DOHH2 (cell line): ENCODE data around the gene IMMP1L.

ENCODE experiments used
- EZH2phosphoT487 ChIP-seq: fragments of 200-600 bp; sonication (generic); IDR thresholded peaks from 2 replicates; pipeline ENCODE4 v1.6.1; 2017; ENCODE audit warnings: borderline replicate concordance, mild to moderate bottlenecking, antibody characterized with exemption, low read length, moderate library complexity, mixed read lengths
- TF ChIP-seq, protein P1 (sequence below): fragments of 200-600 bp; sonication (generic); IDR thresholded peaks from one replicate; pipeline ENCODE4 v1.5.1; 2014; ENCODE audit warnings: antibody characterized with exemption, mild to moderate bottlenecking, low read depth, low read length; ENCODE audit not compliant: poor library complexity, severe bottlenecking

DNA sequence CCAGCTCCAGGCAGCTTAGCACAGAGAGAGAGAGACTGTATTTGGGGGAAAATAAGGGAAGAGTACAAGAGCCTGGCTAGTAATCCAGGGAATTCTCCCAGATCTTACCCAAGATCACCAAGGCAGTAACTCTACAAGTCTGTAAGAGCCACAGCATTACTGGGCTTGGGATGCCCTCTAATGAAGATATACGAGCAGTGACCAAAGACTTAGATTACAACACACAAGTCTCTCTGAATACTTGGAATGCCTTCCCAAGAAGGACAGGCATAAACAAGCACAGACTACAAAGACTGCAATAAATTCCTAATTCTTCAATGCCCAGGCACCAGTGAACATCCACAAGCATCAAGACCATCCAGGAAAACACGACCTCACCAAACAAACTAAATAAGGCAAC, 122.0 kb downstream of the IMMP1L start:
- TF ChIP-seq, protein P1, sequence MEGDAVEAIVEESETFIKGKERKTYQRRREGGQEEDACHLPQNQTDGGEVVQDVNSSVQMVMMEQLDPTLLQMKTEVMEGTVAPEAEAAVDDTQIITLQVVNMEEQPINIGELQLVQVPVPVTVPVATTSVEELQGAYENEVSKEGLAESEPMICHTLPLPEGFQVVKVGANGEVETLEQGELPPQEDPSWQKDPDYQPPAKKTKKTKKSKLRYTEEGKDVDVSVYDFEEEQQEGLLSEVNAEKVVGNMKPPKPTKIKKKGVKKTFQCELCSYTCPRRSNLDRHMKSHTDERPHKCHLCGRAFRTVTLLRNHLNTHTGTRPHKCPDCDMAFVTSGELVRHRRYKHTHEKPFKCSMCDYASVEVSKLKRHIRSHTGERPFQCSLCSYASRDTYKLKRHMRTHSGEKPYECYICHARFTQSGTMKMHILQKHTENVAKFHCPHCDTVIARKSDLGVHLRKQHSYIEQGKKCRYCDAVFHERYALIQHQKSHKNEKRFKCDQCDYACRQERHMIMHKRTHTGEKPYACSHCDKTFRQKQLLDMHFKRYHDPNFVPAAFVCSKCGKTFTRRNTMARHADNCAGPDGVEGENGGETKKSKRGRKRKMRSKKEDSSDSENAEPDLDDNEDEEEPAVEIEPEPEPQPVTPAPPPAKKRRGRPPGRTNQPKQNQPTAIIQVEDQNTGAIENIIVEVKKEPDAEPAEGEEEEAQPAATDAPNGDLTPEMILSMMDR, result no peak
- TF ChIP-seq EZH2phosphoT487, result no peak
